ENCODE results near the gene TRIP11. TPM values are rescaled to one million over a fixed set of nuclear protein-coding genes. Genes with fewer than 3 reads are reported as not detected.

TRIP11 gene
- total and polyA plus RNA-seq, 2 of the 13 experiments (the other 11 are each of a cell fraction or from before 2014, with no cell fraction given), result 10.9 to 32.8 TPM

GRCh38 chr14:91934554-91935285 lies 105.1 kb downstream of the TRIP11 start:
- no TSS peak for BruUV-seq (replicated peaks)
- CTCF ChIA-PET (ENCODE audit: low intra/inter-chr PET ratio, low total read pairs), result no interaction called here
- no peak for ATAC-seq

More at GRCh38 chr14:91934554-91935285, 105.1 kb downstream of the TRIP11 start:
- no peaks in the 10 kb centered on the region for H4K20me1 ChIP-seq (ENCODE audit: insufficient read depth, low read length)
- intact Hi-C loops (cut with micrococcal nuclease; ENCODE audit: unreplicated experiment) (no loop called here), in situ Hi-C loops (cut with HindIII; ENCODE audit: extremely low pct_ligation_motif_present, low pct_unique_long_range_greater_than_20kb) (no loop called here)
- DNase-seq (ENCODE audit: low spot score), result no peak
- peaks cover 14% of the 10 kb centered on the region for H3K4me1 ChIP-seq (ENCODE audit: insufficient read depth, low read length)
- H3K9me3 ChIP-seq (ENCODE audit: low read length), result no peaks in the 10 kb centered on the region
- no peak overlapping the region for H2AFZ ChIP-seq (ENCODE audit: low read length)
- no peak for FAIRE-seq
- H3K27ac ChIP-seq (ENCODE audit: extremely low read length, insufficient read depth, low read length), result no peak overlapping the region
- H3K79me2 ChIP-seq (ENCODE audit: insufficient read depth, low read length), result no peaks in the 10 kb centered on the region
- POLR2A ChIA-PET, result no interaction called here
- no peak overlapping the region for H3K9ac ChIP-seq (ENCODE audit: insufficient read depth, low read depth, low read length)
- H3K36me3 ChIP-seq (replicated peaks in 1 of 2; ENCODE audit: control insufficient read depth in 1 of 2, insufficient read depth in 2 of 2, low read length in 2 of 2), result no peaks in the 10 kb centered on the region
- WGBS (ENCODE audit: low lambda C conversion rate), result 86% methylated on average over 8 of the region's 8 CpGs
- no peak overlapping the region for H3K4me2 ChIP-seq (ENCODE audit: low read depth, low read length)
- no peak overlapping the region for H3K4me3 ChIP-seq (replicated peaks in 1 of 3; ENCODE audit: insufficient read depth in 1 of 3, low read depth in 2 of 3, low read length in 3 of 3)
- TF ChIP-seq REPIN1 (CRISPR knock-in tag; IDR thresholded peaks at IDR 0.05; ENCODE audit: borderline replicate concordance, low read depth) (no peak), ZNF841 (CRISPR knock-in tag; IDR thresholded peaks at IDR 0.05; ENCODE audit: borderline replicate concordance) (no peak), LCORL (IDR thresholded peaks at IDR 0.05) (no peak), LCORL (CRISPR knock-in tag; IDR thresholded peaks at IDR 0.05) (no peak), BATF2 (CRISPR knock-in tag; IDR thresholded peaks at IDR 0.05) (no peak), USF2 (IDR thresholded peaks at IDR 0.05; ENCODE audit: low read depth, low read length) (no peak), USF2 (CRISPR knock-in tag; IDR thresholded peaks at IDR 0.05; ENCODE audit: borderline replicate concordance) (no peak), ZZZ3 (CRISPR knock-in tag; IDR thresholded peaks at IDR 0.05; ENCODE audit: borderline replicate concordance) (no peak), BHLHE40 (IDR thresholded peaks at IDR 0.05; ENCODE audit: low read length) (no peak), THAP8 (CRISPR knock-in tag; IDR thresholded peaks at IDR 0.05; ENCODE audit: borderline replicate concordance) (no peak), GPN1 (CRISPR knock-in tag; IDR thresholded peaks at IDR 0.05; ENCODE audit: borderline replicate concordance) (no peak), ZBTB37 (CRISPR knock-in tag; IDR thresholded peaks at IDR 0.05) (no peak), PLSCR1 (CRISPR knock-in tag; IDR thresholded peaks at IDR 0.05; ENCODE audit: borderline replicate concordance) (no peak), HNRNPK (IDR thresholded peaks at IDR 0.05; ENCODE audit: low read depth, low read length, poor library complexity, severe bottlenecking) (no peak), ZMYM2 (CRISPR knock-in tag; IDR thresholded peaks at IDR 0.05) (no peak), ATF7 (IDR thresholded peaks at IDR 0.05) (peak; percentile 63; the same call in 1 of the 2 replicates), ATF7 (CRISPR knock-in tag; IDR thresholded peaks at IDR 0.05) (no peak), MBNL3 (CRISPR knock-in tag; conservative IDR thresholded peaks at IDR 0.05) (no peak), ZNF572 (CRISPR knock-in tag; IDR thresholded peaks at IDR 0.05) (no peak), CREB1 (IDR thresholded peaks at IDR 0.05) (peak; percentile 84), CREB1 (CRISPR knock-in tag; IDR thresholded peaks at IDR 0.05) (no peak)
- H3K27me3 ChIP-seq (ENCODE audit: control insufficient read depth in 1 of 2, insufficient read depth in 2 of 2, low read length in 2 of 2), result no peaks in the 10 kb centered on the region

Measured in HepG2 (cell line).